ENCODE data around the gene OXT.

GRCh38 chr20:3074812-3075211 lies 3.4 kb downstream of the OXT start:
- TF ChIP-seq, protein P1, sequence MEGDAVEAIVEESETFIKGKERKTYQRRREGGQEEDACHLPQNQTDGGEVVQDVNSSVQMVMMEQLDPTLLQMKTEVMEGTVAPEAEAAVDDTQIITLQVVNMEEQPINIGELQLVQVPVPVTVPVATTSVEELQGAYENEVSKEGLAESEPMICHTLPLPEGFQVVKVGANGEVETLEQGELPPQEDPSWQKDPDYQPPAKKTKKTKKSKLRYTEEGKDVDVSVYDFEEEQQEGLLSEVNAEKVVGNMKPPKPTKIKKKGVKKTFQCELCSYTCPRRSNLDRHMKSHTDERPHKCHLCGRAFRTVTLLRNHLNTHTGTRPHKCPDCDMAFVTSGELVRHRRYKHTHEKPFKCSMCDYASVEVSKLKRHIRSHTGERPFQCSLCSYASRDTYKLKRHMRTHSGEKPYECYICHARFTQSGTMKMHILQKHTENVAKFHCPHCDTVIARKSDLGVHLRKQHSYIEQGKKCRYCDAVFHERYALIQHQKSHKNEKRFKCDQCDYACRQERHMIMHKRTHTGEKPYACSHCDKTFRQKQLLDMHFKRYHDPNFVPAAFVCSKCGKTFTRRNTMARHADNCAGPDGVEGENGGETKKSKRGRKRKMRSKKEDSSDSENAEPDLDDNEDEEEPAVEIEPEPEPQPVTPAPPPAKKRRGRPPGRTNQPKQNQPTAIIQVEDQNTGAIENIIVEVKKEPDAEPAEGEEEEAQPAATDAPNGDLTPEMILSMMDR (IDR thresholded peaks at IDR 0.05), result no peak
- TF ChIP-seq EZH2 (IDR thresholded peaks at IDR 0.05; ENCODE audit: borderline replicate concordance, insufficient read depth, low read depth, low read length, poor library complexity, severe bottlenecking), result no peak

Data from B cell (primary cell).